C4-2B (cell line): ENCODE results near the gene ZNF302.
"Not testable (repeated sequence)": the region's sequence is repeated elsewhere in the genome, so short reads cannot be mapped to it uniquely, and the experiment has no call there.

ENCODE experiments used
- H3K27ac ChIP-seq: fragments of 450-650 bp; 2 replicates; pipeline ENCODE4 v1.5.1; 2017
- ZFX ChIP-seq: fragments of 450-650 bp; IDR thresholded peaks from 2 replicates; pipeline ENCODE4 v1.6.1; 2017
- TF ChIP-seq, protein P1 (sequence below): fragments of 450-650 bp; conservative IDR thresholded peaks from 2 replicates; pipeline ENCODE4 v1.5.1; 2017; ENCODE audit warnings: mild to moderate bottlenecking

ZNF302 gene

GRCh38 chr19:34675250-34675649 lies 2.2 kb upstream of the ZNF302 start:
- TF ChIP-seq, protein P1, sequence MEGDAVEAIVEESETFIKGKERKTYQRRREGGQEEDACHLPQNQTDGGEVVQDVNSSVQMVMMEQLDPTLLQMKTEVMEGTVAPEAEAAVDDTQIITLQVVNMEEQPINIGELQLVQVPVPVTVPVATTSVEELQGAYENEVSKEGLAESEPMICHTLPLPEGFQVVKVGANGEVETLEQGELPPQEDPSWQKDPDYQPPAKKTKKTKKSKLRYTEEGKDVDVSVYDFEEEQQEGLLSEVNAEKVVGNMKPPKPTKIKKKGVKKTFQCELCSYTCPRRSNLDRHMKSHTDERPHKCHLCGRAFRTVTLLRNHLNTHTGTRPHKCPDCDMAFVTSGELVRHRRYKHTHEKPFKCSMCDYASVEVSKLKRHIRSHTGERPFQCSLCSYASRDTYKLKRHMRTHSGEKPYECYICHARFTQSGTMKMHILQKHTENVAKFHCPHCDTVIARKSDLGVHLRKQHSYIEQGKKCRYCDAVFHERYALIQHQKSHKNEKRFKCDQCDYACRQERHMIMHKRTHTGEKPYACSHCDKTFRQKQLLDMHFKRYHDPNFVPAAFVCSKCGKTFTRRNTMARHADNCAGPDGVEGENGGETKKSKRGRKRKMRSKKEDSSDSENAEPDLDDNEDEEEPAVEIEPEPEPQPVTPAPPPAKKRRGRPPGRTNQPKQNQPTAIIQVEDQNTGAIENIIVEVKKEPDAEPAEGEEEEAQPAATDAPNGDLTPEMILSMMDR = no peak
- TF ChIP-seq ZFX = no peak
- H3K27ac ChIP-seq = no peak overlapping the region

- TF ChIP-seq, protein P1 = no peak
- TF ChIP-seq ZFX = no peak
Observed at GRCh38 chr19:34675919-34676318, 1.6 kb upstream of the ZNF302 start.

GRCh38 chr19:34676697-34677385 lies 637 bp upstream of the ZNF302 start, which contains the start of gene SCGB2B2:
TSS of gene SCGB2B2 (minus strand) at chr19:34677159. CDS start at chr19:34594563, 82,596 bp downstream.
- TF ChIP-seq, protein P1 = peak; percentile 16; the same call in 1 of the 2 replicates
- TF ChIP-seq ZFX = no peak
- H3K27ac ChIP-seq = peak within 1 kb of the TSS; percentile 80

More at GRCh38 chr19:34675919-34676318, 1.6 kb upstream of the ZNF302 start:
- no peak overlapping the region for H3K27ac ChIP-seq

GRCh38 chr19:34678085-34678412 lies 571 bp downstream of the ZNF302 start:
- H3K27ac ChIP-seq = peak overlapping the region; percentile 80
- TF ChIP-seq, protein P1 = no peak
- no peak for TF ChIP-seq ZFX

DNA sequence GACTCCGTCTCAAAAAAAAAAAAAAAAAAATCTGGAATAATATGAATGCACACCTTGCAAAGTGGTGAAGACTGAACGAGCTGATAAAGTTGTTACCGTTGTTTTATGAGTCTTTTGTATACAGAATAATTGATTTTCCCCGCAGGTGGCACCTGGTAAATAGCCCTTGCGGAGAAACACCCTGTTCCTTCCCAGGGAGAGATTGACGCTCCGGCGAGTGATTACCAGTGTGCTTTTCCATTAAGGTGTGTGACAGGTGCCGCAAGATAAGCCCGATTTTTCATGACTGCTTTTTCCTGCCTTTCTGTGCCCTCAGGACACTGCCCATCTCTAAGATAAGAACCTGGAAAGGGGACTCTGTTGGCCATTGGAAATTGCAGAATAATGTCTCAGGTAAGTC lies 943 bp downstream of the ZNF302 start:
- H3K27ac ChIP-seq = peak overlapping the region; percentile 80; the same call in 1 of the 2 replicates
- TF ChIP-seq ZFX = no peak
- TF ChIP-seq, protein P1 = no peak

DNA sequence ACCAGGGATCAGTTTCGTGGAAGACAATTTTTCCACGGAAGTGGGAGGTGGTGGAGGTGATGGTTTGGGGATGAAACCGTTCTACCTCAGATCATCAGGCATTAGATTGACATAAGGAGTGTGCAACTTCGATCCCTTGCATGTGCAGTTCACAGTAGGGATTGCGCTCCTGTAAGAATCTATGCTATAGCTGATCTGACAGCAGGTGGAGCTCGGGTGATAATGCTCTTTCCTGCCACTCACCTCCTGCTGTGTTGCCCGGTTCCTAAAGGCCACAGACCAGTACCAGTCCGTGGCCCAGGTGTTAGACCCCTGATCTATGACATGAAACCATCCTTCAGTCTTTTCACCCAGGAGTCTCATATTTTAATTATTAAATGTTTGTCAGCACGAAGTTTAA lies 4.0 kb downstream of the ZNF302 start:
- H3K27ac ChIP-seq = no peak overlapping the region
- TF ChIP-seq ZFX = no peak
- TF ChIP-seq, protein P1 = no peak

- not testable (repeated sequence) for H3K27ac ChIP-seq
Observed at GRCh38 chr19:34685266-34685665, 7.8 kb downstream of the ZNF302 start.

- TF ChIP-seq, protein P1 = no peak
- no peak for TF ChIP-seq ZFX
- H3K27ac ChIP-seq = no peak overlapping the region
Observed at GRCh38 chr19:34686455-34686854, 9.0 kb downstream of the ZNF302 start.
